Neural progenitor cell (in vitro differentiated cells): Measurements from ENCODE around the gene HMOX1.

Source experiments
- EZH2 ChIP-seq: fragments of 200-600 bp; sonication (generic); IDR thresholded peaks from 2 replicates; pipeline ENCODE4 v1.6.1; 2017; ENCODE audit warnings: antibody characterized with exemption, mild to moderate bottlenecking, moderate library complexity
- TF ChIP-seq, protein P1 (sequence below): fragments of 200-600 bp; sonication (generic); IDR thresholded peaks from 2 replicates; pipeline ENCODE4 v1.5.1; 2017; ENCODE audit warnings: antibody characterized with exemption, mild to moderate bottlenecking

DNA sequence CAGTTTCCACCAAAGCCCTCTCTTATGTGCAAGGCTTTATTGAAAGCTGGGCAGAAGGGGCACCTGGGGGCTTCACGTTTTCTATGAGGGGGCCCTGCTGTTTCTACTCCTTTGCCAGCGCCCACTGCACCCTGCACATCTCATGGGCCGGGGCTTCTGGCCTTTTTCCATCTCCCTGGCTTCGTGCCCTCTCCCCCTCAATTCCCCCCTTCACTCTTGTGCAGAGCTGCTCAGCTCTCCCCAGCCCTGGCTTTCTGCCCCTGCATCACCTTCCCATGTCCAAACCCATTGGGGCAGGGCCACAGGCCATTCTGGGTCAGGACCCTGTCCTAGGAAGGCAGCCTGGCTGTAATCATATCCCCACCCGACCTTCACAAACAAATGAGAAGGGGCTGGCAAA is 55.5 kb downstream of the HMOX1 start:
- TF ChIP-seq, protein P1, sequence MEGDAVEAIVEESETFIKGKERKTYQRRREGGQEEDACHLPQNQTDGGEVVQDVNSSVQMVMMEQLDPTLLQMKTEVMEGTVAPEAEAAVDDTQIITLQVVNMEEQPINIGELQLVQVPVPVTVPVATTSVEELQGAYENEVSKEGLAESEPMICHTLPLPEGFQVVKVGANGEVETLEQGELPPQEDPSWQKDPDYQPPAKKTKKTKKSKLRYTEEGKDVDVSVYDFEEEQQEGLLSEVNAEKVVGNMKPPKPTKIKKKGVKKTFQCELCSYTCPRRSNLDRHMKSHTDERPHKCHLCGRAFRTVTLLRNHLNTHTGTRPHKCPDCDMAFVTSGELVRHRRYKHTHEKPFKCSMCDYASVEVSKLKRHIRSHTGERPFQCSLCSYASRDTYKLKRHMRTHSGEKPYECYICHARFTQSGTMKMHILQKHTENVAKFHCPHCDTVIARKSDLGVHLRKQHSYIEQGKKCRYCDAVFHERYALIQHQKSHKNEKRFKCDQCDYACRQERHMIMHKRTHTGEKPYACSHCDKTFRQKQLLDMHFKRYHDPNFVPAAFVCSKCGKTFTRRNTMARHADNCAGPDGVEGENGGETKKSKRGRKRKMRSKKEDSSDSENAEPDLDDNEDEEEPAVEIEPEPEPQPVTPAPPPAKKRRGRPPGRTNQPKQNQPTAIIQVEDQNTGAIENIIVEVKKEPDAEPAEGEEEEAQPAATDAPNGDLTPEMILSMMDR: no peak
- TF ChIP-seq EZH2: no peak
